HEK293 (cell line): ENCODE results near the gene CXCR4.

Experiments
- CTCF ChIP-seq: fragments of 450-650 bp; formaldehyde crosslinking; IDR thresholded peaks from 2 replicates; pipeline ENCODE4 v1.5.1; 2016; ENCODE audit warnings: missing biosample characterization, missing genetic modification characterization
- REST ChIP-seq: fragments of 450-650 bp; formaldehyde crosslinking; IDR thresholded peaks from 2 replicates; pipeline ENCODE4 v1.5.1; 2016; ENCODE audit warnings: missing biosample characterization, missing genetic modification characterization
- ZNF24 ChIP-seq: fragments of 450-650 bp; formaldehyde crosslinking; IDR thresholded peaks from 2 replicates; pipeline ENCODE4 v1.5.1; 2016; ENCODE audit warnings: missing biosample characterization, missing genetic modification characterization
- ZNF501 ChIP-seq: fragments of 450-650 bp; formaldehyde crosslinking; IDR thresholded peaks from 2 replicates; pipeline ENCODE4 v1.5.1; 2016; ENCODE audit warnings: missing biosample characterization, missing genetic modification characterization
- ZNF510 ChIP-seq: fragments of 450-650 bp; formaldehyde crosslinking; IDR thresholded peaks from 2 replicates; pipeline ENCODE4 v1.5.1; 2018; ENCODE audit warnings: mild to moderate bottlenecking, missing genetic modification characterization, missing biosample characterization; ENCODE audit not compliant: insufficient replicate concordance
- ZNF791 ChIP-seq: fragments of 450-650 bp; formaldehyde crosslinking; IDR thresholded peaks from 2 replicates; pipeline ENCODE4 v1.5.1; 2016; ENCODE audit warnings: missing biosample characterization, missing genetic modification characterization

GRCh38 chr2:136115183-136115761, 2.7 kb downstream of the CXCR4 start:
- TF ChIP-seq REST (no peak), CTCF (no peak), ZNF501 (tag by site-specific recombination) (no peak), ZNF791 (tag by site-specific recombination) (no peak), ZNF24 (tag by site-specific recombination) (no peak), ZNF510 (no peak)
